HG02884 (cell line): ENCODE data around the gene HYAL2.
"Not testable (repeated sequence)": the region's sequence is repeated elsewhere in the genome, so short reads cannot be mapped to it uniquely, and the experiment has no call there.

Source experiments
- ATAC-seq: cut with Tn5 transposase; IDR thresholded peaks from one replicate; pipeline ENCODE4 v1.9.1; 2021; ENCODE audit warnings: mild to moderate bottlenecking, moderate library complexity; ENCODE audit not compliant: unreplicated experiment

The HYAL2 gene

DNA sequence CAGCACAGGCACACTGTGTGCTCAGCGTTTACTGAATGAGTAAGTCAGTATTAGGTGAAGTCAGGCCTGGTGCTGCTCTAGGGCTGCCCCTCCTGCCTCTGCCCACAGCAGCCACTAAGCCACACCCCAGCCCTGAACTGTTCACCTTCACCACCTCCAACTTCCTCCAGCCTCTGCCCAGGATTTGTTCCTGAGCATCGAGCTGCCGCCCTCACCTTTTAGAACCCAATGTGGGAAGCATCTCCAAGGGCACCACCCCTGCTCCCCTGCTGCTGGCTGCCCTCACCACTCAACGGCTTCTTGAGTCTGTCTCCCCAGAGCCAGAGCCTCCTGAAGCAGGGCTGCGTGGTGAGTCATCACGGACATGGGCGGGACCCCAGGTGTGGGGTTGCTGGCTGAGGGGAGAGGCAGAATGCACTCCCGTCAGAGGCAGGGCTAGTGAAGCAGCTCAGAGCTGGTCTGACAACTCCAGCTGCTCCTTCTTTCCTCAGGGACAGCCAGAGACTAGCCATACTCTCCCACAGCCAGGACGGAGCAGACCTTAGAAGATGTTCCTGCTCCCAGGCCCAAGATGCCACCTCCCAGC lies 5.8 kb downstream of the HYAL2 start:
- ATAC-seq, result no peak

DNA sequence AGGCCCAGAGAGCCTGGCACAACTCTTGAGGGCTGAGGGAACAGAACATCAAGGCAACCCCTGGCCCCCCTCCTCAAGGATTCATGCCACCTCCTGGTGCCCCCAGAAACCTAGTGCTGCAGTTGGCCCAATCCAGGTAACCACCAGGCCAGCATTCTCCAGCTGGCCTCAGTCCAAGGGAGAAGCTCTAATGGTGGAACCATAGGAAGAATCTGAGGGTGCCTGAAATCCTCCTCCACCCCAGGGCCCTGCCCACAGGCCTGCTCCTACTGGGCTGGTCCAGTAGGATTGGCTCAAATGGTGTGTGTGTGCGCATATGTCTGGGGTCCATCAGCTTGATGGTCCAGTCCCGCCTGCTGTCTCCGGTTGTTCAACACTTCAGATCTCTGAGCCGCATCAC lies 7.7 kb downstream of the HYAL2 start:
- ATAC-seq, result no peak

DNA sequence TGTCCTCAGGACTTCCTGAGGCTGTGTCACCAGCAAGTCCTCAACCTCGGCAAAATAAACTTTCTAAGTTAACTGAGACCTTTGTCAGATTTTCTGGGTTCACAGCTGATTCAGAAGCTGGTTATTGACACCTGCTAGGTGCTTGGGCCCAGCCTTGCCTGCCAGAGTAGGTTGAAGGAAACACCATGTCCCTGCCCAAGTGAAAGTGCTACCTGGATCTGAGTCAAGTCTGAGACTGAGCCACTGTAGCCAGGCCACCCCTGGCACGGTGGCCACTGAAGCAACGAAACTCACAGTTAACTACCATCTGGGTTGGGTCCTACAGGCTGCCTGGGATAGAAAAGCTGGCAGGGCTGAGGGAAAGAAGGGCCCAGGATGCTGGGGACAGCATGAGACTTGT lies 8.2 kb downstream of the HYAL2 start:
- ATAC-seq, result no peak

DNA sequence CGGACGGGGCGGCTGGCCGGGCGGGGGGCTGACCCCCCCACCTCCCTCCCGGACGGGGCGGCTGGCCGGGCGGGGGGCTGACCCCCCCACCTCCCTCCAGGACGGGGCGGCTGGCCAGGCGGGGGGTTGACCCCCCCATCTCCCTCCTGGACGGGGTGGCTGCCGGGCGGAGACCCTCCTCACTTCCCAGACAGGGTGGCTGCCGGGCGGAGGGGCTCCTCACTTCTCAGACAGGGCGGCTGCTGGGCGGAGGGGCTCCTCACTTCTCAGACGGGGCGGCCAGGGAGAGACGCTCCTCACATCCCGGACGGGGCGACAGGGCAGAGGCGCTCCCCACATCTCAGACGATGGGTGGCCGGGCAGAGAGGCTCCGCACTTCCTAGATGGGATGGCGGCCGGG lies 10.5 kb downstream of the HYAL2 start:
- ATAC-seq, result not testable (repeated sequence)

DNA sequence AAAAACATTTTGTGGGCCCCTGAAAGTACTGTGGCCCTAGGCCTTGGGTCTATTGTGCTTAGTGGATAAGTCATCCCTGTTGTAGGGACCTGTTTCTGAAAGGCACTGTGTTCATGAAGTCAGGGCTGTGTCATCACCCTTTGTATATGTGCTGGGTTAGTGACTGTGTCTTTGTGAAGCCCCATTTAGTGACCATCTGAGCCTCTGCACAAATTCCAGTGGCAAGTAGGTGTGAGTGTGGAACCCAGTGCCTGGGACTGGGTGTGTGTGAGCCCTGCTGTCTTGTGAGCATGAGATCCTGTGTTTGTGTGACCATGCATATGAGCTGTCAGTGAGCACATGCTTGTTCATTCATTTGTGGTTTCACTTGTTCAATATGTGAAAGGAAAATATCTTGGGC lies 17.9 kb downstream of the HYAL2 start:
- no peak for ATAC-seq

DNA sequence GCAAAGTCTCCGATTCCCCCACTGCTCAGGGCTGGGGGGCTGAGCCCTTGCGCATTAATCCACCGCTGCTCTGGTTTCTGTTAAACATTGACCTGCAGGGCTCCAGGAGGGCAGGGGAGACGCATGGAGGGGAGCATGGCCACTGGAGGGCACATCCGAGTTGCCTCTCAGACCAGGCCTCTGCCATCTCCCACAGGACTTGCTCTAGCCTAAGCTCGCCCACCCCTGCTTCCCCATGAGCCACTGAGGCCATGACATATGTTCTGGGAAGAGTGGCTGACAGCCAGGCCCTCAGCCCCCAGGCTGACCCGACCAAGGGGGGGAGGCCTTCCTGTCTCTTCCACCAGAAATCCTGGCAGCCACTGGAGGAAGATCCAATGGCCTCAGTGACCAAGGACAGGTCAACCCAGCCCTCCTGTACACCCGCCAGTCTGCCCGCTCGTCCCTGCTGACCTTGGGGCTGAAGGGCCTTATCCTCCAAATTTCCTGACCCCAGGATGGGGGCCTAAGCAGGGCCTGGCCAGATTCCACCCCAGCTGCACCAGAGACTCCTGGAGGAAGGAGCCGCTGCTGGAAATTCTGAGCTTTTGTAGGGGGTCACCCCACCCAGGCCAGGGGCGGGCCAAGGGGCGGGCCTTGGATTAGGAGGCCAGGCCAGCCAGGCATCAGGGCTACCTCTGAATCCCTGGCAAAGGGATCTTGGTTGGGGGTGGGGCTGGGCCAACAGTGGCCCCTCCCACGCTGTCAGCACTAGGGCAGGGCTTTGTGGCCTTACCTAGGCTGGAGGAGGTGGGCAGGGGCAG lies 19.3 kb downstream of the HYAL2 start, which contains the start of gene HYAL1:
HYAL1 (minus strand) TSS at position 562 of the 803 bp plus-strand sequence. CDS start 618 bp downstream, outside the sequence.
- no peak for ATAC-seq

DNA sequence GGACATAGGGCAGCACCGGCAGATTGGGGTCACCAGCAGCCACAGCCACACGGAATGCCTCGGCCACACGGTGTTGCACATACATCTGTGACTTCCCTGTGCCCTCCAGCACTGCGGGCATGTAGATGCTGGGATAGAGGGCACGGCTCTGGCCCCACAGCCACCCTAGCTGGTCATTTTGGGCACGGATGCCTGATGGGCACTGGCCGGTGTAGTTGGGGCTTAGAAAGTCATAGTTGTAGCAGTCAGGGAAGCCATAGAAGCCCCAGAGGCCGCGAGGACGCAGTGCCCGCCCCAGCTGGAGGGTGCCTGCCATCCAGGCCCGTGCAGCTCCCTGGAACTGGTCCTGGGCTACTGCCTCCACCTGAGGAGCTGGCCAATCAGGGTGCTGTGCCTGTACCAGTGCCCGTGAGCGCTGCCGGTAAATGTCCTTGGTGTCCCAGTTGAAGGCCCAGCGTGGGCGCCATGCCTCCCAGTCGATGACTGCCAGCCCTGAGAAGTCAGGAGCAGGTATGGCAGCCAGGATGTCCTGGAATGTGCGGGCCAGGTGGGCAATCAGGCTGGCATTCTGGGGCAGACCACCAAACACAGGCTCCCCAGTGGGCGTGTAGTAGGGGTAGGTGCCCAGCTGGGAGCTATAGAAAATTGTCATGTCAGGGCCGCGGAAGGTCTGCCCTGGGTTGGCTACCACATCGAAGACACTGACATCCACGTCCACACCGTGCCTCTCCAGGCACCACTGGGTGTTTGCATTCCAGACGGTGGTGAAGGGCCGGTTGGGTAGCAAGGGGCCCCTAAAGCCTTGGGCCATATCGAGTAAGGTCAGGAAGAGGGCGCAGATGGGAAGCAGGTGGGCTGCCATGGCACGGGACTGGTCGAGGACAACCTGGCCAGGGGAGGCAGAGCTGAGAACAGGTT lies 20.2 kb downstream of the HYAL2 start:
- no peak for ATAC-seq

DNA sequence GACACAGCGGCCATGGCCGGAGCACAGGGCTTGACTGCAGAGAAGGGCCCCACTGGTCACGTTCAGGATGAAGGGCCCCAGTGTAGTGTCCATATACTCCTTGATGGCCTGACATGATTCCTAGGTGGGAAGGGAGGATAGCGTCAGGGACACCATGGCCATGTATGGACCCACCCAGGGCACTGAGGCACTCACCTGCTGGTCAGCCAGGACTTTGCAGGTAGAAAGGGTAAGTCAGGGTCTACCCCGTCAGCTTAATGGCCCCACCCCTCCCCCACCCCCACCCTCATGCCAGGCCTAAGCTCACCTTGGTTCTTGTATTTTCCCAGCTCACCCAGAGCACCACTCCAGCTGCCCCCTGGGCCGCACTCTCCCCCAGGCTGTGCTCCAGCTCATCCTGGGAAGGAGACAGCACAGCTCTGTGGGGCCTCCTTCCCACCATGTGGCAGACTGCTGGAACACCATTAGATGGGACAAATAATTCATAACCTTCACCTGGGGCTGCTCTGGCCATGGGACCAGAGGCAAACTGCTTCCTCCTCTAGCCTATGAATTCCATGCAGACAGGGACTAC lies 21.8 kb downstream of the HYAL2 start:
- no peak for ATAC-seq

DNA sequence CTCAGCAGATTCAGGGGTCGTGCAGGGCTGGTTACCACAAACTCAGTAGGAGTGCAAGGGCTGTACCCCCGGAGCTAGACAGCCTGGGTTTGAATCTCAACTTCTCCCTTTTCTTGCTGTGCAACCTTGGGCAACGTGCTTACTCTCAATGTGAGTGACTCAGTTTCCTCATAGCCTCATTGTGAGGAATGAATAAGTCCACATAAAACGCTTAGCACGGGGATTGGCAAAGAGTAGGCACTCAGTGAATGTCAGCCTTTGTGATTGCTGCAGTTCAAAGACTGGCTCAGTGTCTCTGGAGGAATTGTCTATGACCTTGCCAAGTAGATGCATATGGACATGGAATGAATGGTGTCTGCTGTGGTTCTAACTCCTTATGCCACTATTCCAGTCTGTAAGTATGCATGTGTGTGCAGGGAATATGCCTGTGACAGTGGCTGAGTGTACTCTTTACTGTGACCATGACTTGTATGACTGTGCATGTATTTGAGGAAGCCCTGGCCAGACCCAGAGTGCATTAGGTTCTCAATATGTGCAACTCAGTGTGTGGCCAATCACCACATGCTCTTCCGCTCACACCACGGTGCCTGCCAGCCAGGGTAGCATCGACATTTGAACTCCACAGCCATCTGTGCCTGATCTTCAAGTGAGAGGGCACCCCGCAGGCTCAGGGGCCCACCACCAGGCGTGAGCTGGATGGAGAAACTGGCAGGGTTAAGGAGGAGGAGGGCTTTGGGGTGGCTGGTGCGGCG lies 22.4 kb downstream of the HYAL2 start:
- ATAC-seq, result no peak

DNA sequence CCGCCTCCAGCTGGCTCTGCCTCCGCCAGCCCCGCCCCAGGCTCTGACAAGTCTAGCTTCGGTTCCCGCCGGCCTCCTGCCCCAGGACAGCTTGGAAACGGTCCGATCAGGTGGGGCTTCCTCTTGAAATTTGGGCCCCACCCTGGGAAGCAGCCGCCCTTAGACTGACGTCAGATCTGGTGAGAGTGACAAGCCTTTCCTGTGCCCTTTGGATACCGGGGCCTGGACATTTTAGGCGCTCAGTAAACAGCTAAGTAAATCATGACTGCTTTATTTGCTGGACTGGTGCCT lies 23.0 kb downstream of the HYAL2 start:
- ATAC-seq, result no peak

DNA sequence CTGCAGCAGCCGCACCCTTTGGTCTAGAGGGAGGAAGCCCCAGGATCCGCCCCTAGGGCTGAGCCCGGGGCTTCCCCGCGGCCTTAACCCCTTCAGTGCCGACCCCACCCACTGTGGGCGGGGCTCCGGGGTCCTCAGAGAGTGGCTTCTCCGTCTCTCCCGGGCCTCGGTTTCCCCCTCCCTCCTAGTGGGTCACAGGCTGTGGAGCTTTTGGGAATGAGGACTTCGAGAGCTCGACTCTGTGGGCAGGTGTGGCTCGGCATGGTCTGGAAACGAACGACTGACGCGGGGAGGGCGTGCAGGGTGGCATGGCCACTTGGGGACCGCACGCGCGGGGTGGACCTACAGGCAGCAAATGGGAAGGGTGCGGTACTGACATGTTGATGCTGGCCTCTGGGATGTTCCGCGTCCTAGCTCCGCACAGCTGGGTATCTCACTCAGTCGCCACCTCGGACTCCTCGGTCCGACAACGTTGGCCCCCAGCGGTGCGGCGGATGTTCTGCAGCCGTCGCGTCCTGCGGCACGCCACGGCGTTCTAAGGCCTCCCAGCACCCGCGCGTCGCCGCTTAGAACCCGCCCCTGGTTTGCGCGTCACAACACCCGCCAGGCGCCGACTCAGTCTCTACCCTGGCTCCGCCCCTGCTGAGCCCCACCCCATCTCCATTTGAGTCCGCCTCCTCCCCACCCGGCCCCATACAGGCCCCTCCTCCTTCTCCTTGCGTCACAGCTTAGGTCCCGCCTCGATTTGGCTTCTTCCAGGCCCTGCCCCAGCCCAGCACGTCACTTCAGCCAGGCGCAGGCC lies 23.5 kb downstream of the HYAL2 start, which contains the start of the genes HYAL3 and NAA80:
HYAL3 (minus strand) TSS at position 570 of the 802 bp plus-strand sequence. CDS start 3,803 bp downstream, outside the sequence.
NAA80 (minus strand) TSS at position 570 of the 802 bp plus-strand sequence. CDS start 1,942 bp downstream, outside the sequence.
- peak; percentile 81 for ATAC-seq

DNA sequence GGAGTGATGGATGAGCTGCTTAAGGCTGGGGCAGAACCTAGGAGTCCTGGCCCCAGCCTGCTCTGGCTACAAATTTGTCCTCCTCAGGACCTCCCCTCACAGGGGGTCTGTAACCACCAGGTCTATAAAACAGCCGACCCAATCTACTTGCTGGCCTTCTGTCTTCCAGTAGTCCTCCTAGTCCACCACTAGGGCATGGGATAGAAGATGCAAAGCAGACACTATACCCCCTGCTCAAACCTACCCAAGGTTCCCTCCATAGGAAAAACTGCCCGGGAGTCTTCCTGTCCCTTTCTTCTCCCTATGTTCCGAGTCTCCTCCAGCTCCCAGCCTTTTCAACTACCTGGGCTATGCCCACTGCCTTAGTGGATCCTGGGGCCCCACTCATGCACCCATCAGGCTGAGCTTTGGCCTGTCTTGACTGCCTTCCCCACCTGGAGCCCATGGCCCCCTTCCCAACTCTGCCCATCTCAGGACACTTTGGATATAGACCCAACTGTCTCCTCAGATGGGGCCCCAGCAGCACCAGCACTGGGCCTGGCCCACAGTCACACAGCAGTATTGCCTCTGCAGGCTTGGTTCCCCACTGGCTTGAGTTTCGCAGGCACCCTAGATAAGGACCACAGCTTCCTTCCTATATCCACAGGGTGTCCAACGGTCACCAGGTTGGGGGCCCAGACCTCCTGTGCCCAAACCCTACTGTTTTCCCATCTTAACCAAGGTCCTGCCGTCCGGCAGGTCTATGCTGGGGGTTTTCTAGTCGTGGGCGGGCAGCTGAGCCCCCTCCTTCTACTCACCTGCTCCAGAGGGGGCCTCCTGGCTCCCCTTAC lies 24.4 kb downstream of the HYAL2 start:
- ATAC-seq, result no peak

DNA sequence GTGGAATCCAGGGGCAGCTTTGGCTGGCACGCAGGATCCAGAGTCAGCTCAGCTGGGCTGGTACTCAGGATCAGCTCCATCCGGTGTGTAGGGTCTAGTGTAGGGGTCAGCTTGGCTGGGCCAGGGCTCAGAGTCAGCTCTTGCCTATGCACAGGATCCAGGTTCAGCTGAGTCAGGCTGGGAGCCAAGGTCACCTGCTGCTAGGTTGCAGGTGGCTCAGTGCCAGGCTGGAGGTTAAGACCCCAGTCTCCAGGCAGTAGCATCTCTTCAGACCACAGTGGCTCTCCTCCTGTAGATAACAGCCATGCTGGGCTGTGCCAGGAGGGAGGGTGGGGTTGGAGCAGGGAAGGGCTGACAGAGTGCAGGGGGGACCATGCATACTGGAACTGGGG lies 25.2 kb downstream of the HYAL2 start:
- ATAC-seq, result no peak

DNA sequence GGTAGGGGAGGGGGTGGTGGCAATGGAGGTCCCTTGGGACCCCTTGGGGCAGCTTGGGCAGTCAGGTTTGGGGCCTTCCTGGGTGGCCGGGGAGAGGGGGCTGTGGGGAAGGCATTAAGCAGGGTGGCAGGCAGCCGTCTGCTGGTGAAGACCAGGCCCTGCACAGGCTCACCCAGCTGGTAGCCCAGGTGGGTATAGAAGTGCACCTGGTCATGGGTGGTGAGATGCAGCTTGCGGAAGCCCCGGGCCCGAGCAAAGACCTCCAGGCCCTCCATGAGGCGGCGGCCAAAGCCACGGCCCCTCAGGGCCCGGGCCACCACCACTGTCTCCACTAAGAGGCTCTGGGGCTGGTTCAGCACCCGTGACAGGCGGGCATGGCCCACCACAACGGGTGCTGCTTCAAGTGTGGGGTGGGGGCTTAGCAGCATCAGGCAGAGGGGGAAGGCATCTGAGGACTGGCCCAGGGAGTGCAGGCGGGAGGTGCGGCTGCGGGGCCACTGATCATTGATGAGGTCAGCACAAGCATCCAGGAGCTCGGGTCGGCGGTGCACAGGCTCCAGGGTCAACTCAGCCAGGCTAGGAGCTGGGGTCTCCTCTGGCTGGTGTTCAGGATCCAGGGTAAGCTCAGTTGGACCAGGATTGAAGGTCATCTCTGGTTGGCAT lies 25.7 kb downstream of the HYAL2 start:
- no peak for ATAC-seq

DNA sequence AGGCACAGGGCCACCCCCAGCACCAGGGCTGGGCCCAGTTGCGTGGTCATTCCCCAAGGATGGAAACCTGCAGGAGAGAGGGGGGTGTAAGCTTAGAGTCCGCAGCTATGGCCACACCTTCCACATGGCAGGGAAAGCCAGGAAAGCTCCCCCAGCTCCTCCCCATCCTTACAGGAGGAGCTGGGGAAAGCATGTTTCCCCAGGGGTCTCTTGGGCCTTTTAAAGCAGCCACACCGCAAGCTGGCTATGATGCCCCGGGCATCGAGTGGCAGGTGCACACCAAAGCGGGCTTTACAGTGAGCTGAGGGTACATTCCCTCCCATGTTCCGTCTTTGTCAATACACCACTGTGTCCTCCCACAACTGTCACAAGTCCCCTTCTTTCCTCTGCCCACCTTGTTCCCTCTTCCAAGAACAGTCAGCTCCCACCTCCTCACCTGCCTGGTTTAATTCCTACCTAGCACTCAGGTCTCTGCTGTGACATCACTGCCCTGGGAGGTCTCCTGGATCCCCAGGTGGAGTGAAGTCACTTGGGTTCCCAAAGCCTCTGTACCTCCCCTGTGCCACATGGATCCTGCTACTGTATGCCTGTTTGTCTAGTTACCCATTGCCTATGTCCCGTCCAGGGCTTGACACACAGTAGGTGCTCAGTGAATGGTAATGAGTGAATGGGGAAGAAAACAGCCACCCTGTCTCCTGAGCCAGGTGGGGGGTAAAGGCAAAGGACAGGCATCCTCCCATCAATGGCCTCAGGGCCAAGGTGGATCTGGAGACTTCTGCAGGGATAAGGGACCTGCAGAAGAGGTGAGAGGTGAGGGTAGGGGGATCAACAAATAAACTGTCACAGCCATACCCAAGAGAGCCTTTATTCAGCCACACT lies 26.8 kb downstream of the HYAL2 start:
- no peak for ATAC-seq

DNA sequence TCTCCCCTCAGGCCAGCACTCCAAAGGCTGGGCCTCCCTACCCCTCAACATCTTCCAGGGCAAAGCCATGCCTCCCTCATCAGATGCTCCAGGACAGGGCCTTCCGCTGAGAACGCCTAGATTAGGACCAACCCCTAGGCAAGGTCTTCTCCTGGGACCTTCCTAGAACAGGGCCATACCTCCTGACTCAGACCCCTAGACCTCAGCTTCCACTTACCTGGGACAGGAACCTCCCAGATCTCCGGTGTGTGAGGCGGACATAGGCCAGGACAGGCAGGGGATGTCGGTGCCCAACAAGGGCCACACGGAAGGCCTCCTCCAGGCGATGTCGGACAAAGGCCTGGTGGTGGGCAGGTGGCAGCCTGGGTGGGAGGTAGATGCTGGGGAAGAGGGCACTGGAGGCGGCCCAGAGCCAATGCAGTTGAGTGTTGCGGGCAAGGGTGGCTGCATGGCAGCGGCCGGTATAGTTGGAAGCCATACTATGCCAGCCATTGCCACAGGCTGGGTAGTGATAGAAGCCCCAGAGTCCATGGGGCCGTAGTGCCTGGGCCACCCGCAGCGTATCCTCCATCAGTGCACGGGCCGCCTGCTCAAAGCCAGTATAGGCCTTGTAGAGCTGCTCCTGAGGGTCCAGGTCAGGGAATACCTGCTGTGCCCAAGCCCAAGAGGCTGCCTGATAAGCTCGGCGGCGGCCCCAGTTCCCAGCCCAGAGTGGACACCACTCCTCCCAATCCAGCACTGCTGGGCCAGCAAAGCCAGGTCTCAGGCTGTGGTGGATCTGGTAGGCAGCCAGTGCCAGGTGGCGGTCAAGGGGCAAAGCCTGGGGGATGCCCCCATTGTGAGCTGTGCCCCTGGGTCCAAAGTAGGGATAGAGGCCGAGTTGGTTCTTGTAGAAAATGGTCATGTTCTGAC lies 27.8 kb downstream of the HYAL2 start:
- no peak for ATAC-seq
